HEK293 (cell line): ENCODE data around the gene DNAL4.

Experiments used
- CTCF ChIA-PET: fragments of 350-600 bp; formaldehyde crosslinking; extraction: SDS; loops from one replicate; lab custom pipeline; 2021; ENCODE audit warnings: antibody characterized with exemption; lab: Yijun Ruan, JAX
- POLR2A ChIA-PET: fragments of 300-600 bp; formaldehyde crosslinking; extraction: SDS; loops from one replicate; lab custom pipeline; 2020; ENCODE audit warnings: antibody characterized with exemption, inconsistent platforms; lab: Yijun Ruan, JAX
- H3K27ac ChIP-seq: fragments of 200-500 bp; sonication (Bioruptor generic); 2 replicates; pipeline ENCODE4 v1.5.1; 2014; ENCODE audit warnings: low read depth, low read length, control low read depth, inconsistent platforms; ENCODE audit errors: extremely low read depth
- H3K36me3 ChIP-seq, 2 experiments: fragments of 200-500 bp in 1 of 2; sonication (Bioruptor generic) in 1 of 2; 1 replicate in 1 of 2; 2 replicates in 1 of 2; pipeline ENCODE4 v1.5.1; 2014 to 2017; ENCODE audit warnings: inconsistent platforms in 2 of 2, low read length in 2 of 2; ENCODE audit not compliant: control insufficient read depth in 2 of 2, insufficient read depth in 1 of 2
- H3K4me1 ChIP-seq: fragments of 200-500 bp; sonication (Bioruptor generic); 2 replicates; pipeline ENCODE4 v1.5.1; 2014; ENCODE audit warnings: mild to moderate bottlenecking, low read length, inconsistent platforms; ENCODE audit not compliant: control insufficient read depth, insufficient read depth
- H3K4me3 ChIP-seq: 2 replicates; pipeline ENCODE4 v1.5.1; 2011; ENCODE audit warnings: low read depth, mild to moderate bottlenecking, control low read depth, low read length, moderate library complexity
- H3K9me3 ChIP-seq: fragments of 200-500 bp; sonication (Bioruptor generic); 2 replicates; pipeline ENCODE4 v1.5.1; 2014; ENCODE audit warnings: low read depth, low read length, inconsistent platforms; ENCODE audit not compliant: control insufficient read depth, insufficient read depth
- GLI4 ChIP-seq: fragments of 450-650 bp; formaldehyde crosslinking; IDR thresholded peaks from 2 replicates; pipeline ENCODE4 v1.5.1; 2016; ENCODE audit warnings: missing biosample characterization, missing genetic modification characterization
- HIC1 ChIP-seq: fragments of 450-650 bp; formaldehyde crosslinking; IDR thresholded peaks from 2 replicates; pipeline ENCODE4 v1.5.1; 2016; ENCODE audit warnings: missing biosample characterization, missing genetic modification characterization
- KLF16 ChIP-seq: fragments of 450-650 bp; formaldehyde crosslinking; IDR thresholded peaks from 2 replicates; pipeline ENCODE4 v1.5.1; 2017; ENCODE audit warnings: missing biosample characterization, missing genetic modification characterization
- PATZ1 ChIP-seq: fragments of 450-650 bp; formaldehyde crosslinking; IDR thresholded peaks from 2 replicates; pipeline ENCODE4 v1.5.1; 2016; ENCODE audit warnings: missing biosample characterization, missing genetic modification characterization
- RBAK ChIP-seq: fragments of 450-650 bp; formaldehyde crosslinking; IDR thresholded peaks from 2 replicates; pipeline ENCODE4 v1.5.1; 2016; ENCODE audit warnings: missing biosample characterization, missing genetic modification characterization
- REST ChIP-seq: fragments of 450-650 bp; formaldehyde crosslinking; IDR thresholded peaks from 2 replicates; pipeline ENCODE4 v1.5.1; 2016; ENCODE audit warnings: missing biosample characterization, missing genetic modification characterization
- SP2 ChIP-seq: fragments of 450-650 bp; formaldehyde crosslinking; IDR thresholded peaks from 2 replicates; pipeline ENCODE4 v1.5.1; 2016; ENCODE audit warnings: missing biosample characterization, missing genetic modification characterization
- TRIM28 ChIP-seq: IDR thresholded peaks from 2 replicates; pipeline ENCODE4 v1.6.1; 2011; ENCODE audit warnings: low read length, control low read depth, borderline replicate concordance
- ZNF157 ChIP-seq: fragments of 450-650 bp; formaldehyde crosslinking; IDR thresholded peaks from 2 replicates; pipeline ENCODE4 v1.5.1; 2016; ENCODE audit warnings: missing biosample characterization, missing genetic modification characterization
- ZNF214 ChIP-seq: fragments of 450-650 bp; formaldehyde crosslinking; IDR thresholded peaks from 2 replicates; pipeline ENCODE4 v1.5.1; 2017; ENCODE audit warnings: missing biosample characterization, mild to moderate bottlenecking, missing genetic modification characterization, borderline replicate concordance
- ZNF221 ChIP-seq: fragments of 450-650 bp; formaldehyde crosslinking; IDR thresholded peaks from 2 replicates; pipeline ENCODE4 v1.5.1; 2017; ENCODE audit warnings: missing biosample characterization, missing genetic modification characterization, borderline replicate concordance
- ZNF350 ChIP-seq: fragments of 450-650 bp; formaldehyde crosslinking; IDR thresholded peaks from 2 replicates; pipeline ENCODE4 v1.5.0; 2017; ENCODE audit warnings: missing biosample characterization, mild to moderate bottlenecking, missing genetic modification characterization
- ZNF426 ChIP-seq: fragments of 450-650 bp; formaldehyde crosslinking; IDR thresholded peaks from 2 replicates; pipeline ENCODE4 v1.5.1; 2017; ENCODE audit warnings: missing biosample characterization, missing genetic modification characterization, mild to moderate bottlenecking, inconsistent platforms, moderate library complexity
- ZNF677 ChIP-seq: fragments of 450-650 bp; IDR thresholded peaks from 2 replicates; pipeline ENCODE4 v1.5.0; 2018; ENCODE audit warnings: missing biosample characterization, mild to moderate bottlenecking, missing genetic modification characterization, moderate library complexity
- ZNF777 ChIP-seq: fragments of 450-650 bp; formaldehyde crosslinking; IDR thresholded peaks from 2 replicates; pipeline ENCODE4 v1.5.1; 2017; ENCODE audit warnings: missing biosample characterization, missing genetic modification characterization, borderline replicate concordance
- ZNF843 ChIP-seq: fragments of 450-650 bp; formaldehyde crosslinking; IDR thresholded peaks from 2 replicates; pipeline ENCODE4 v1.5.1; 2016; ENCODE audit warnings: missing biosample characterization, missing genetic modification characterization
- ZSCAN5A ChIP-seq: fragments of 450-650 bp; formaldehyde crosslinking; IDR thresholded peaks from 2 replicates; pipeline ENCODE4 v1.5.1; 2016; ENCODE audit warnings: missing biosample characterization, missing genetic modification characterization
- TF ChIP-seq, protein P1 (sequence below): fragments of 450-650 bp; formaldehyde crosslinking; IDR thresholded peaks from 2 replicates; pipeline ENCODE4 v1.5.1; 2016; ENCODE audit warnings: missing biosample characterization, missing genetic modification characterization
- TF ChIP-seq, protein P2 (sequence below): fragments of 450-650 bp; formaldehyde crosslinking; IDR thresholded peaks from 2 replicates; pipeline ENCODE4; 2016; ENCODE audit warnings: missing biosample characterization, missing genetic modification characterization
- TF ChIP-seq, protein P3 (sequence below): fragments of 450-650 bp; formaldehyde crosslinking; IDR thresholded peaks from 2 replicates; pipeline ENCODE4 v1.5.1; 2016; ENCODE audit warnings: missing biosample characterization, missing genetic modification characterization

DNAL4 gene

GRCh38 chr22:38823076-38823475, 29.1 kb upstream of the DNAL4 start:
- ChIA-PET POLR2A (no interaction called here), CTCF (interaction anchor here (0.9 kb wide), 1 partner anchor 18 kb away, joined by 4 read pairs; no protein-coding TSS in a partner anchor)
- Histone ChIP-seq H3K27ac (no peak overlapping the region), H3K9me3 (no peaks in the 10 kb centered on the region), H3K36me3 (no peaks in the 10 kb centered on the region), H3K4me1 (no peaks in the 10 kb centered on the region), H3K4me3 (no peak overlapping the region)
- TF ChIP-seq RBAK (tag by site-specific recombination) = no peak
- TF ChIP-seq PATZ1 (tag by site-specific recombination) = no peak
- no peak for TF ChIP-seq ZNF214
- no peak for TF ChIP-seq HIC1
- TF ChIP-seq ZNF221 (tag by site-specific recombination) = no peak
- TF ChIP-seq ZSCAN5A (tag by site-specific recombination) = no peak
- TF ChIP-seq, protein P1, sequence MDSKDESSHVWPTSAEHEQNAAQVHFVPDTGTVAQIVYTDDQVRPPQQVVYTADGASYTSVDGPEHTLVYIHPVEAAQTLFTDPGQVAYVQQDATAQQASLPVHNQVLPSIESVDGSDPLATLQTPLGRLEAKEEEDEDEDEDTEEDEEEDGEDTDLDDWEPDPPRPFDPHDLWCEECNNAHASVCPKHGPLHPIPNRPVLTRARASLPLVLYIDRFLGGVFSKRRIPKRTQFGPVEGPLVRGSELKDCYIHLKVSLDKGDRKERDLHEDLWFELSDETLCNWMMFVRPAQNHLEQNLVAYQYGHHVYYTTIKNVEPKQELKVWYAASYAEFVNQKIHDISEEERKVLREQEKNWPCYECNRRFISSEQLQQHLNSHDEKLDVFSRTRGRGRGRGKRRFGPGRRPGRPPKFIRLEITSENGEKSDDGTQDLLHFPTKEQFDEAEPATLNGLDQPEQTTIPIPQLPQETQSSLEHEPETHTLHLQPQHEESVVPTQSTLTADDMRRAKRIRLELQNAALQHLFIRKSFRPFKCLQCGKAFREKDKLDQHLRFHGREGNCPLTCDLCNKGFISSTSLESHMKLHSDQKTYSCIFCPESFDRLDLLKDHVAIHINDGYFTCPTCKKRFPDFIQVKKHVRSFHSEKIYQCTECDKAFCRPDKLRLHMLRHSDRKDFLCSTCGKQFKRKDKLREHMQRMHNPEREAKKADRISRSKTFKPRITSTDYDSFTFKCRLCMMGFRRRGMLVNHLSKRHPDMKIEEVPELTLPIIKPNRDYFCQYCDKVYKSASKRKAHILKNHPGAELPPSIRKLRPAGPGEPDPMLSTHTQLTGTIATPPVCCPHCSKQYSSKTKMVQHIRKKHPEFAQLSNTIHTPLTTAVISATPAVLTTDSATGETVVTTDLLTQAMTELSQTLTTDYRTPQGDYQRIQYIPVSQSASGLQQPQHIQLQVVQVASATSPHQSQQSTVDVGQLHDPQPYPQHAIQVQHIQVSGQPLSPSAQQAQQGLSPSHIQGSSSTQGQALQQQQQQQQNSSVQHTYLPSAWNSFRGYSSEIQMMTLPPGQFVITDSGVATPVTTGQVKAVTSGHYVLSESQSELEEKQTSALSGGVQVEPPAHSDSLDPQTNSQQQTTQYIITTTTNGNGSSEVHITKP = no peak
- no peak for TF ChIP-seq KLF16 (tag by site-specific recombination)

DNA sequence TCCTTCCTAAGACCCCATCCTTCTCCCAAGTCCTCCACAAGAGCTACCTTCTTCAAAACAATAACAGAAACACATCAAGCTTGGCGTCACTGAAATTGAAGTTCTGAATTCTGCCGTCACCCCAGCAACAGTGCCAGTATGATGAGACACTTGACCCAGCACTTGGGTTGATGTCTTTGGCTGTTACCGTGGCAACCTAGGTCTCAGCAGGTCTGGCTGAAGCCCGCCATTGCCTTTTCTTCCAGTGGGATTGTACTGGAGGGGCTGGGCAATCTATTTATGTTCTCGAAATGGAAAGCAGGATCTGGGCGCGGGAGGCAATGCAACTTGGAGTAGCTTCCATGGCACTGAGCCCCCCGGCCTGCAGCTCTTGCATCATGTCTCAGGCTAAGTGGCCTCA, 26.1 kb upstream of the DNAL4 start:
- H3K27ac ChIP-seq = no peak overlapping the region
- no peak overlapping the region for H3K4me3 ChIP-seq
- H3K9me3 ChIP-seq = no peaks in the 10 kb centered on the region
- ChIA-PET CTCF (interaction anchor here (1.5 kb wide), 1 partner anchor 51 kb away, joined by 3 read pairs; no protein-coding TSS in a partner anchor), POLR2A (no interaction called here)
- H3K4me1 ChIP-seq = no peaks in the 10 kb centered on the region
- no peaks in the 10 kb centered on the region for H3K36me3 ChIP-seq
- TF ChIP-seq ZNF426 (tag by site-specific recombination) (no peak), ZNF843 (tag by site-specific recombination) (no peak), ZNF777 (no peak), SP2 (tag by site-specific recombination) (no peak), GLI4 (tag by site-specific recombination) (no peak), ZNF677 (tag by site-specific recombination) (no peak), REST (tag by site-specific recombination) (no peak), ZNF350 (tag by site-specific recombination) (no peak), ZNF157 (tag by site-specific recombination) (no peak), TRIM28 (no peak)
- TF ChIP-seq, protein P2, sequence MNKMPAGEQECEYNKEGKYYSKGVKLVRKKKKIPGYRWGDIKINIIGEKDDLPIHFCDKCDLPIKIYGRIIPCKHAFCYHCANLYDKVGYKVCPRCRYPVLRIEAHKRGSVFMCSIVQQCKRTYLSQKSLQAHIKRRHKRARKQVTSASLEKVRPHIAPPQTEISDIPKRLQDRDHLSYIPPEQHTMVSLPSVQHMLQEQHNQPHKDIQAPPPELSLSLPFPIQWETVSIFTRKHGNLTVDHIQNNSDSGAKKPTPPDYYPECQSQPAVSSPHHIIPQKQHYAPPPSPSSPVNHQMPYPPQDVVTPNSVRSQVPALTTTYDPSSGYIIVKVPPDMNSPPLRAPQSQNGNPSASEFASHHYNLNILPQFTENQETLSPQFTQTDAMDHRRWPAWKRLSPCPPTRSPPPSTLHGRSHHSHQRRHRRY (tag by site-specific recombination) = no peak
- TF ChIP-seq, protein P3, sequence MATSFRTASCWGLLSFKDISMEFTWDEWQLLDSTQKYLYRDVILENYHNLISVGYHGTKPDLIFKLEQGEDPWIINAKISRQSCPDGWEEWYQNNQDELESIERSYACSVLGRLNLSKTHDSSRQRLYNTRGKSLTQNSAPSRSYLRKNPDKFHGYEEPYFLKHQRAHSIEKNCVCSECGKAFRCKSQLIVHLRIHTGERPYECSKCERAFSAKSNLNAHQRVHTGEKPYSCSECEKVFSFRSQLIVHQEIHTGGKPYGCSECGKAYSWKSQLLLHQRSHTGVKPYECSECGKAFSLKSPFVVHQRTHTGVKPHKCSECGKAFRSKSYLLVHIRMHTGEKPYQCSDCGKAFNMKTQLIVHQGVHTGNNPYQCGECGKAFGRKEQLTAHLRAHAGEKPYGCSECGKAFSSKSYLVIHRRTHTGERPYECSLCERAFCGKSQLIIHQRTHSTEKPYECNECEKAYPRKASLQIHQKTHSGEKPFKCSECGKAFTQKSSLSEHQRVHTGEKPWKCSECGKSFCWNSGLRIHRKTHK (tag by site-specific recombination) = no peak
